HG03565 (cell line): ENCODE results near the gene OLFML2A.
"Not testable (repeated sequence)": the region's sequence is repeated elsewhere in the genome, so short reads cannot be mapped to it uniquely, and the experiment has no call there.

Source experiments
- ATAC-seq: cut with Tn5 transposase; IDR thresholded peaks from one replicate; pipeline ENCODE4 v1.9.1; 2021; ENCODE audit warnings: mild to moderate bottlenecking, moderate library complexity; ENCODE audit not compliant: unreplicated experiment

OLFML2A gene

GRCh38 chr9:124760719-124761118, 16.2 kb upstream of the OLFML2A start:
- no peak for ATAC-seq

- ATAC-seq: no peak
Observed at GRCh38 chr9:124761196-124761595, 15.7 kb upstream of the OLFML2A start.

GRCh38 chr9:124761710-124762109, 15.2 kb upstream of the OLFML2A start:
- no peak for ATAC-seq

- ATAC-seq: no peak
Observed at GRCh38 chr9:124762633-124763032, 14.3 kb upstream of the OLFML2A start.

- ATAC-seq: no peak
Observed at GRCh38 chr9:124764774-124765438, 12.0 kb upstream of the OLFML2A start.

GRCh38 chr9:124765439-124765835, 11.5 kb upstream of the OLFML2A start:
- ATAC-seq: no peak

GRCh38 chr9:124766326-124766725, 10.6 kb upstream of the OLFML2A start:
- no peak for ATAC-seq

GRCh38 chr9:124766815-124767554, 9.9 kb upstream of the OLFML2A start:
- ATAC-seq: no peak

- no peak for ATAC-seq
Observed at GRCh38 chr9:124767821-124768220, 9.1 kb upstream of the OLFML2A start.

GRCh38 chr9:124768334-124768733, 8.6 kb upstream of the OLFML2A start:
- ATAC-seq: no peak

GRCh38 chr9:124768750-124769548, 8.0 kb upstream of the OLFML2A start:
- no peak for ATAC-seq

GRCh38 chr9:124769549-124770358, 7.2 kb upstream of the OLFML2A start:
- no peak for ATAC-seq

GRCh38 chr9:124770359-124771020, 6.4 kb upstream of the OLFML2A start:
- ATAC-seq: no peak

GRCh38 chr9:124771021-124771866, 5.7 kb upstream of the OLFML2A start, which contains the start of gene NR6A1:
NR6A1 (minus strand) TSS chr9:124771311.
- peak; percentile 76 for ATAC-seq

- ATAC-seq: no peak
Observed at GRCh38 chr9:124771867-124772679, 4.9 kb upstream of the OLFML2A start.

- ATAC-seq: not testable (repeated sequence)
Observed at GRCh38 chr9:124772877-124773276, 4.1 kb upstream of the OLFML2A start.

- no peak for ATAC-seq
Observed at GRCh38 chr9:124773473-124774128, 3.3 kb upstream of the OLFML2A start.
